ENCODE results near the gene NEGR1.

DNA sequence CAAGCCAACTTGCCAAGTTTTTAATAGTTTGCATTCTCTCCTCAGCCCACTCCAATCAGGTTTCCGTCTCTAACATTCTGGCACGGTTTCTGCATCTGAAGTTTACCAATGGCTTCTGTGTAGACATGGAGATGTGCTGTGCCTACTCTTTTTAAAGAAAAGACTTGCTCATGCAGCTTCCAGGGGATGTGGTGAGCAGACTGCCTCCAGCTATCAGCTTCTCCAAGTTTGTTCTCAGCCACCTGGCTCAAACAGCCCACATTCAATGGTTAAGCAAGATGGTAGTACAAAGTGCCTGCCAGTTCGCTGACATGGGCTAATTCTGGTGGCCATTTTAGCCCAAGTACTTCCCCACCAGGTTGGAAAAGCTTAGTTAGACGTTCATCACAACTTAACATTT, 465.3 kb downstream of the NEGR1 start:
- TF ChIP-seq POLR2AphosphoS5 (IDR thresholded peaks at IDR 0.05) (no peak), EP300 (IDR thresholded peaks at IDR 0.05) (no peak), POLR2A (IDR thresholded peaks at IDR 0.05) (no peak)
- TF ChIP-seq, protein P1, sequence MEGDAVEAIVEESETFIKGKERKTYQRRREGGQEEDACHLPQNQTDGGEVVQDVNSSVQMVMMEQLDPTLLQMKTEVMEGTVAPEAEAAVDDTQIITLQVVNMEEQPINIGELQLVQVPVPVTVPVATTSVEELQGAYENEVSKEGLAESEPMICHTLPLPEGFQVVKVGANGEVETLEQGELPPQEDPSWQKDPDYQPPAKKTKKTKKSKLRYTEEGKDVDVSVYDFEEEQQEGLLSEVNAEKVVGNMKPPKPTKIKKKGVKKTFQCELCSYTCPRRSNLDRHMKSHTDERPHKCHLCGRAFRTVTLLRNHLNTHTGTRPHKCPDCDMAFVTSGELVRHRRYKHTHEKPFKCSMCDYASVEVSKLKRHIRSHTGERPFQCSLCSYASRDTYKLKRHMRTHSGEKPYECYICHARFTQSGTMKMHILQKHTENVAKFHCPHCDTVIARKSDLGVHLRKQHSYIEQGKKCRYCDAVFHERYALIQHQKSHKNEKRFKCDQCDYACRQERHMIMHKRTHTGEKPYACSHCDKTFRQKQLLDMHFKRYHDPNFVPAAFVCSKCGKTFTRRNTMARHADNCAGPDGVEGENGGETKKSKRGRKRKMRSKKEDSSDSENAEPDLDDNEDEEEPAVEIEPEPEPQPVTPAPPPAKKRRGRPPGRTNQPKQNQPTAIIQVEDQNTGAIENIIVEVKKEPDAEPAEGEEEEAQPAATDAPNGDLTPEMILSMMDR (IDR thresholded peaks at IDR 0.05), result no peak

Data from upper lobe of left lung (tissue), 4 donors.